Lung (tissue), 12 donors: ENCODE results near the gene INCA1. TPM values are rescaled to one million over a fixed set of nuclear protein-coding genes. Genes with fewer than 3 reads are reported as not detected.

Source experiments
- ATAC-seq: fragments of 200-7000 bp; cut with Tn5 transposase; one replicate; pipeline ENCODE4 v1.9.1; 2020; ENCODE audit warnings: moderate number of reproducible peaks; ENCODE audit not compliant: insufficient read depth, low FRiP score
- DNase-seq, 3 donors: peaks; one replicate each; pipeline ENCODE4 v3.0.0-alpha.2; 2013 to 2017
- H3K27ac ChIP-seq, 2 donors: one replicate each; pipeline ENCODE4 v1.5.1; 2013; ENCODE audit warnings: mild to moderate bottlenecking in 2 of 2, moderate library complexity in 2 of 2, control low read depth in 1 of 2, inconsistent platforms in 1 of 2, low read depth in 1 of 2, low read length in 1 of 2
- H3K27me3 ChIP-seq, 3 donors: one replicate each; pipeline ENCODE4 v1.5.1; 2013; ENCODE audit warnings: low read length in 2 of 3; ENCODE audit not compliant: control insufficient read depth in 3 of 3, insufficient read depth in 3 of 3
- H3K36me3 ChIP-seq, 4 donors: one replicate each; pipeline ENCODE4 v1.5.1; 2013; ENCODE audit warnings: low read length in 4 of 4, mild to moderate bottlenecking in 1 of 4, moderate library complexity in 1 of 4; ENCODE audit not compliant: control insufficient read depth in 4 of 4, insufficient read depth in 4 of 4
- H3K4me1 ChIP-seq, 5 donors: one replicate each; pipeline ENCODE4 v1.5.1; 2013; ENCODE audit warnings: low read length in 5 of 5, mild to moderate bottlenecking in 2 of 5, moderate library complexity in 1 of 5; ENCODE audit not compliant: control insufficient read depth in 5 of 5, insufficient read depth in 5 of 5
- H3K4me3 ChIP-seq: one replicate; pipeline ENCODE4 v1.5.1; 2013; ENCODE audit warnings: mild to moderate bottlenecking, control low read depth, moderate library complexity
- H3K9ac ChIP-seq, 2 donors: one replicate each; pipeline ENCODE4 v1.5.1; 2013; ENCODE audit warnings: low read length in 2 of 2, control low read depth in 1 of 2; ENCODE audit not compliant: insufficient read depth in 1 of 2
- H3K9me3 ChIP-seq, 4 donors: one replicate each; pipeline ENCODE4 v1.5.1; 2013; ENCODE audit warnings: low read length in 3 of 4, mild to moderate bottlenecking in 1 of 4, moderate library complexity in 1 of 4; ENCODE audit not compliant: control insufficient read depth in 4 of 4, insufficient read depth in 3 of 4
- WGBS, 2 donors: extraction: QIAGEN DNeasy Blood & Tissue Kit; methylation state at CpG; one replicate each; pipeline ENCODE4 v1.1.7; 2013; 5-methylcytosine and 5-hydroxymethylcytosine counted together
- polyA plus RNA-seq, 2 donors: library from polyadenylated mRNA; stranded (reverse); fragments of 200-250 nt; gene quantifications; one replicate each; pipeline ENCODE4 v1.2.1, GENCODE V29; 2013
- total RNA-seq, 2 donors: library from RNA; depleted of rRNA in 1 of 2; stranded (reverse); fragments of >200 nt in 1 of 2; gene quantifications; one replicate each; pipeline ENCODE4 v1.2.1, GENCODE V29; 2014 to 2021
- TF ChIP-seq, protein P1 (sequence below): IDR thresholded peaks from 2 replicates; pipeline ENCODE4 v1.5.1; 2012; ENCODE audit warnings: mild to moderate bottlenecking; ENCODE audit errors: control extremely low read depth, extremely low read depth
- donor health status: control.
- donor health status: control.
- donor health status: Bipolar disorder and iron deficiency.
- donor health status: healthy.
- donor health status: DM: yes; HTN: yes; CAD: no.

INCA1 gene
- total and polyA plus RNA-seq, 4 donors: 0.89 to 3.4 (median 1.9) TPM

GRCh38 chr17:4955091-4955490, 42.2 kb downstream of the INCA1 start:
- Histone ChIP-seq H3K9me3 (no peaks in the 10 kb centered on the region), H3K4me1 (peaks cover 0 to 20% (median 6%) of the 10 kb centered on the region in 5 donors), H3K36me3 (peaks cover 3 to 12% (median 5%) of the 10 kb centered on the region in 4 donors), H3K4me3 (no peak overlapping the region), H3K27ac (no peak overlapping the region), H3K27me3 (no peaks in the 10 kb centered on the region), H3K9ac (no peak overlapping the region)
- 97% methylated on average over 8 of the region's 8 CpGs for WGBS, 2 donors
- TF ChIP-seq, protein P1, sequence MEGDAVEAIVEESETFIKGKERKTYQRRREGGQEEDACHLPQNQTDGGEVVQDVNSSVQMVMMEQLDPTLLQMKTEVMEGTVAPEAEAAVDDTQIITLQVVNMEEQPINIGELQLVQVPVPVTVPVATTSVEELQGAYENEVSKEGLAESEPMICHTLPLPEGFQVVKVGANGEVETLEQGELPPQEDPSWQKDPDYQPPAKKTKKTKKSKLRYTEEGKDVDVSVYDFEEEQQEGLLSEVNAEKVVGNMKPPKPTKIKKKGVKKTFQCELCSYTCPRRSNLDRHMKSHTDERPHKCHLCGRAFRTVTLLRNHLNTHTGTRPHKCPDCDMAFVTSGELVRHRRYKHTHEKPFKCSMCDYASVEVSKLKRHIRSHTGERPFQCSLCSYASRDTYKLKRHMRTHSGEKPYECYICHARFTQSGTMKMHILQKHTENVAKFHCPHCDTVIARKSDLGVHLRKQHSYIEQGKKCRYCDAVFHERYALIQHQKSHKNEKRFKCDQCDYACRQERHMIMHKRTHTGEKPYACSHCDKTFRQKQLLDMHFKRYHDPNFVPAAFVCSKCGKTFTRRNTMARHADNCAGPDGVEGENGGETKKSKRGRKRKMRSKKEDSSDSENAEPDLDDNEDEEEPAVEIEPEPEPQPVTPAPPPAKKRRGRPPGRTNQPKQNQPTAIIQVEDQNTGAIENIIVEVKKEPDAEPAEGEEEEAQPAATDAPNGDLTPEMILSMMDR: no peak
- ATAC-seq (no peak), DNase-seq (no peak)

GRCh38 chr17:4953451-4953961, 43.8 kb downstream of the INCA1 start:
- Histone ChIP-seq H3K4me3 (no peak overlapping the region), H3K4me1 (peaks cover 0 to 20% (median 6%) of the 10 kb centered on the region in 5 donors), H3K36me3 (peaks cover 0 to 2% (median 0%) of the 10 kb centered on the region in 4 donors), H3K27ac (peak overlapping the region in 1 of 2 donors; percentile 0), H3K9me3 (no peaks in the 10 kb centered on the region), H3K27me3 (no peaks in the 10 kb centered on the region), H3K9ac (no peak overlapping the region)
- 77 to 85% methylated on average over 14 of the region's 14 CpGs for WGBS, 2 donors
- DNase-seq: no peak
- TF ChIP-seq, protein P1: no peak
- no peak for ATAC-seq

GRCh38 chr17:4951486-4951885, 45.8 kb downstream of the INCA1 start:
- TF ChIP-seq, protein P1: no peak

DNA sequence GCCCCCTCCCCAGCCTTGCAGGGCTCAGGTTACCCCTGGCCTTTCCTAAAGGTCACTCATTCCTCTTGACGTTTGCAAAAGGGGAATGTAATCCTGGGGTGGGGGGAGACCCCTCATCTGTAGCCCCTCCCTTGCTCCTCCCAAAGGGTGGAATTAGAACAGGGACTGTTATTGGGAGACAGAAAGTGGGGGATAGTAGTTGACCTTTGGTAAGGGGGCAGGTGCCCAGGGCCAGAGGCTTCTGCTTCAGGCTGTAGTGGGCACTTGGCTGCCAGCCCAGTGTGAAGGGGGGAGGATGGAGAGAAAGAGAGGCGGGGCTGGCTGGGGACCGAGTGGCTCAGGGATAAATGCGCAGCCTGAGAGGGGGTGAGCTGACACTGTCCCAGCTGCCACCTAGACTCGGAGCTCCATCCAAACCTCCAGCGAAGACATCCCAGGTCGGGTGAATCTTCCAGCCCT, 46.5 kb downstream of the INCA1 start, which contains the start of gene ENO3:
Gene ENO3 (plus strand): TSS at position 374 of the 459 bp plus-strand sequence. CDS start 711 bp downstream, outside the sequence.
- ATAC-seq: no peak
- WGBS, 2 donors: 41 to 54% methylated on average over 5 to 7 of the region's 7 CpGs

More at GRCh38 chr17:4951486-4951885, 45.8 kb downstream of the INCA1 start:
- H3K9ac ChIP-seq: no peak overlapping the region
- no peak overlapping the region for H3K4me3 ChIP-seq
- H3K4me1 ChIP-seq: peaks cover 0 to 24% (median 8%) of the 10 kb centered on the region in 5 donors
- H3K9me3 ChIP-seq: no peaks in the 10 kb centered on the region
- 82 to 86% methylated on average over 3 of the region's 3 CpGs for WGBS, 2 donors
- peaks cover 0 to 4% (median 2%) of the 10 kb centered on the region in 4 donors for H3K36me3 ChIP-seq
- no peaks in the 10 kb centered on the region for H3K27me3 ChIP-seq
- ATAC-seq: no peak
- H3K27ac ChIP-seq: peak overlapping the region in 1 of 2 donors; percentile 98
- DNase-seq: no peak

More for the DNA sequence above, 46.5 kb downstream of the INCA1 start, which contains the start of gene ENO3:
- Histone ChIP-seq H3K27me3 (no peaks in the 10 kb centered on the region), H3K36me3 (peaks cover 3 to 10% (median 5%) of the 10 kb centered on the region in 4 donors), H3K4me3 (peak within 1 kb of the TSS; percentile 28), H3K27ac (peak within 1 kb of the TSS; percentile 94 to 98), H3K9ac (peak within 1 kb of the TSS in 1 of 2 donors; percentile 12), H3K9me3 (no peaks in the 10 kb centered on the region), H3K4me1 (peaks cover 2 to 30% (median 11%) of the 10 kb centered on the region in 5 donors)
- TF ChIP-seq, protein P1: no peak
- DNase-seq: peak in 1 of 3 donors; percentile 24
